Liver (tissue), 3 donors: Measurements from ENCODE around the gene CEACAM19.

Source experiments
- EGR1 ChIP-seq, 2 donors: IDR thresholded peaks; 2 replicates each; pipeline ENCODE4 v1.6.1; 2016 to 2018; ENCODE audit warnings: antibody characterized with exemption in 2 of 2, low read depth in 2 of 2
- JUND ChIP-seq, 2 donors: IDR thresholded peaks; 2 replicates each; pipeline ENCODE4 v1.6.1; 2016; ENCODE audit warnings: antibody characterized with exemption in 2 of 2
- RAD21 ChIP-seq, 2 donors: IDR thresholded peaks; 2 replicates each; pipeline ENCODE4 v1.6.1; 2016; ENCODE audit warnings: antibody characterized with exemption in 2 of 2, mild to moderate bottlenecking in 2 of 2
- YY1 ChIP-seq: IDR thresholded peaks from 2 replicates; pipeline ENCODE4 v1.6.1; 2016; ENCODE audit warnings: antibody characterized with exemption, mild to moderate bottlenecking
- TF ChIP-seq, protein P1 (sequence below): IDR thresholded peaks from 2 replicates; pipeline ENCODE4 v1.6.1; 2016; ENCODE audit warnings: antibody characterized with exemption
- TF ChIP-seq, protein P2 (sequence below): fragments of 150-350 bp; IDR thresholded peaks from 2 replicates; pipeline ENCODE4 v1.5.1; 2017; ENCODE audit warnings: improper control_type of control experiment, low read depth, low read length; ENCODE audit not compliant: missing input control
- TF ChIP-seq, protein P3 (sequence below): IDR thresholded peaks from 2 replicates; pipeline ENCODE4 v1.6.1; 2016; ENCODE audit warnings: antibody characterized with exemption
- donor health status: healthy.
- donor health status: healthy.

DNA sequence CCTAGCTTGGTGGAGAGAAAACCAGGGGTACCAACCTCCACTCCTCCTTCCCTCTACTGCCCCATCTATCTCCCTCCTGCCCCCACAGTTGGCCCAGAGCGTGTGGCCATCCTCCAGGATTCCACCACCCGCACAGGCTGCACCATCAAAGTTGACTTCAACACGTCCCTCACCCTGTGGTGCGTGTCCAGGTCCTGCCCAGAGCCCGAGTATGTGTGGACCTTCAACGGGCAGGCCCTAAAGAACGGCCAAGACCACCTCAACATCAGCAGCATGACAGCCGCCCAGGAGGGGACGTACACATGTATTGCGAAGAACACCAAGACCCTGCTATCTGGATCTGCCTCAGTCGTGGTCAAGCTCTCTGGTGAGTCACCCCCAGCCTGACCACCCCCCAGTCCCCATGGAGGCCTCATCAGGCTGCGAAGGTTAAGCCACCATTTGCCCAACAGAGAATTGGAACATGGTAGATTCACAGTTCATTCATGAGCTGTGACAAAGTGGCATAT is 34.3 kb downstream of the CEACAM19 start:
- TF ChIP-seq, protein P1, sequence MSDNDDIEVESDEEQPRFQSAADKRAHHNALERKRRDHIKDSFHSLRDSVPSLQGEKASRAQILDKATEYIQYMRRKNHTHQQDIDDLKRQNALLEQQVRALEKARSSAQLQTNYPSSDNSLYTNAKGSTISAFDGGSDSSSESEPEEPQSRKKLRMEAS = no peak
- TF ChIP-seq RAD21 (IDR thresholded peaks at IDR 0.05) (no peak), EGR1 (IDR thresholded peaks at IDR 0.05; ENCODE audit: low read depth in 2 of 2) (no peak), JUND (IDR thresholded peaks at IDR 0.05) (no peak), YY1 (no peak)
- TF ChIP-seq, protein P2, sequence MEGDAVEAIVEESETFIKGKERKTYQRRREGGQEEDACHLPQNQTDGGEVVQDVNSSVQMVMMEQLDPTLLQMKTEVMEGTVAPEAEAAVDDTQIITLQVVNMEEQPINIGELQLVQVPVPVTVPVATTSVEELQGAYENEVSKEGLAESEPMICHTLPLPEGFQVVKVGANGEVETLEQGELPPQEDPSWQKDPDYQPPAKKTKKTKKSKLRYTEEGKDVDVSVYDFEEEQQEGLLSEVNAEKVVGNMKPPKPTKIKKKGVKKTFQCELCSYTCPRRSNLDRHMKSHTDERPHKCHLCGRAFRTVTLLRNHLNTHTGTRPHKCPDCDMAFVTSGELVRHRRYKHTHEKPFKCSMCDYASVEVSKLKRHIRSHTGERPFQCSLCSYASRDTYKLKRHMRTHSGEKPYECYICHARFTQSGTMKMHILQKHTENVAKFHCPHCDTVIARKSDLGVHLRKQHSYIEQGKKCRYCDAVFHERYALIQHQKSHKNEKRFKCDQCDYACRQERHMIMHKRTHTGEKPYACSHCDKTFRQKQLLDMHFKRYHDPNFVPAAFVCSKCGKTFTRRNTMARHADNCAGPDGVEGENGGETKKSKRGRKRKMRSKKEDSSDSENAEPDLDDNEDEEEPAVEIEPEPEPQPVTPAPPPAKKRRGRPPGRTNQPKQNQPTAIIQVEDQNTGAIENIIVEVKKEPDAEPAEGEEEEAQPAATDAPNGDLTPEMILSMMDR = no peak
- TF ChIP-seq, protein P3, sequence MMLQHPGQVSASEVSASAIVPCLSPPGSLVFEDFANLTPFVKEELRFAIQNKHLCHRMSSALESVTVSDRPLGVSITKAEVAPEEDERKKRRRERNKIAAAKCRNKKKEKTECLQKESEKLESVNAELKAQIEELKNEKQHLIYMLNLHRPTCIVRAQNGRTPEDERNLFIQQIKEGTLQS = no peak
